H1 (cell line): ENCODE data around the gene CELF2. TPM values are rescaled to one million over a fixed set of nuclear protein-coding genes. Genes with fewer than 3 reads are reported as not detected.

ENCODE experiments used
- CTCF ChIA-PET: fragments of 300-600 bp; sonication (Branson Sonifier 250); formaldehyde crosslinking; loops from one replicate; lab custom pipeline; 2021; ENCODE audit not compliant: partially characterized antibody; lab: Charles Lee
- POLR2A ChIA-PET: fragments of 300-600 bp; sonication (Branson Sonifier 250); formaldehyde crosslinking; loops from one replicate; lab custom pipeline; 2021; ENCODE audit warnings: inconsistent platforms; ENCODE audit not compliant: partially characterized antibody; lab: Charles Lee
- DNase-seq, 2 experiments: peaks; one replicate each; pipeline versions ENCODE4 v3.0.0 to v3.0.0-alpha.2; 2010 to 2022; ENCODE audit warnings: low spot score in 2 of 2, low read depth in 1 of 2, mixed read lengths in 1 of 2
- FAIRE-seq: peaks from 2 replicates; lab custom pipeline; 2011; peaks lifted over from hg19 to GRCh38; lab: Jason Lieb, UNC
- H2AFZ ChIP-seq: 2 replicates; pipeline ENCODE4 v1.8.1; 2012; ENCODE audit warnings: low read length, inconsistent platforms
- H2AK5ac ChIP-seq: 2 replicates; pipeline ENCODE4 v1.6.1; 2013; ENCODE audit warnings: low read depth, low read length
- H2BK120ac ChIP-seq: replicated peaks from 2 replicates; pipeline ENCODE3; 2013; ENCODE audit warnings: low read depth, low read length, inconsistent platforms
- H2BK12ac ChIP-seq: 2 replicates; pipeline ENCODE4 v1.6.1; 2013; ENCODE audit warnings: low read depth, low read length
- H2BK15ac ChIP-seq: 2 replicates; pipeline ENCODE4 v1.6.1; 2013; ENCODE audit warnings: low read length
- H2BK20ac ChIP-seq: 2 replicates; pipeline ENCODE4 v1.6.1; 2013; ENCODE audit warnings: low read length
- H2BK5ac ChIP-seq: 2 replicates; pipeline ENCODE4 v1.6.1; 2013; ENCODE audit warnings: low read depth, low read length
- H3K14ac ChIP-seq: 2 replicates; pipeline ENCODE4 v1.6.1; 2013; ENCODE audit warnings: inconsistent platforms; ENCODE audit not compliant: insufficient read length
- H3K18ac ChIP-seq: 2 replicates; pipeline ENCODE4 v1.6.1; 2013; ENCODE audit warnings: low read length; ENCODE audit errors: extremely low read depth
- H3K23ac ChIP-seq: 2 replicates; pipeline ENCODE4 v1.6.1; 2013; ENCODE audit warnings: inconsistent platforms; ENCODE audit not compliant: insufficient read length
- H3K23me2 ChIP-seq: 2 replicates; pipeline ENCODE4 v1.6.1; 2013; ENCODE audit warnings: low read depth, low read length
- H3K27ac ChIP-seq: 2 replicates; pipeline ENCODE4 v1.6.1; 2011; ENCODE audit warnings: low read depth, low read length, inconsistent platforms
- H3K27me3 ChIP-seq, 4 experiments: replicated peaks in 1 of 4; 1 replicate in 1 of 4; 2 replicates in 3 of 4; pipeline versions ENCODE4 v1.6.1 to v1.8.1; 2011 to 2013; ENCODE audit warnings: low read length in 3 of 4, mild to moderate bottlenecking in 3 of 4, inconsistent platforms in 2 of 4, mixed read lengths in 2 of 4, moderate library complexity in 1 of 4; ENCODE audit not compliant: control insufficient read depth in 3 of 4, insufficient read depth in 3 of 4; ENCODE audit errors: extremely low read depth in 1 of 4
- H3K36me3 ChIP-seq, 4 experiments: 2 replicates each; pipeline versions ENCODE4 v1.6.1 to v1.8.1; 2011 to 2013; ENCODE audit warnings: mild to moderate bottlenecking in 4 of 4, low read length in 3 of 4, moderate library complexity in 2 of 4, control low read depth in 1 of 4, inconsistent platforms in 1 of 4; ENCODE audit not compliant: insufficient read depth in 4 of 4, control insufficient read depth in 2 of 4
- H3K4ac ChIP-seq: replicated peaks from 2 replicates; pipeline ENCODE3; 2013; ENCODE audit warnings: low read length, low read depth, mixed read lengths, inconsistent platforms; ENCODE audit not compliant: insufficient read length
- H3K4me1 ChIP-seq, 4 experiments: replicated peaks in 1 of 4; 1 replicate in 1 of 4; 2 replicates in 3 of 4; pipeline versions ENCODE4 v1.6.1 to v1.8.1; 2011 to 2013; ENCODE audit warnings: low read length in 3 of 4, inconsistent platforms in 2 of 4, mixed read lengths in 1 of 4; ENCODE audit not compliant: insufficient read depth in 4 of 4, control insufficient read depth in 3 of 4
- H3K4me2 ChIP-seq, 2 experiments: 2 replicates each; pipeline versions ENCODE4 v1.6.1 to v1.8.1; 2011 to 2013; ENCODE audit warnings: low read depth in 2 of 2, low read length in 2 of 2, control low read depth in 1 of 2, inconsistent platforms in 1 of 2, mild to moderate bottlenecking in 1 of 2; ENCODE audit not compliant: insufficient read depth in 1 of 2
- H3K4me3 ChIP-seq, 4 experiments: fragments of 200-600, 300-600 bp in 1 of 4; sonication (generic), shearing (Covaris generic), sonication (Bioruptor Twin) in 1 of 4; 2 replicates each; pipeline versions ENCODE4 v1.5.1 to v1.8.1; 2011 to 2016; ENCODE audit warnings: low read length in 4 of 4, low read depth in 3 of 4, control low read depth in 2 of 4, inconsistent platforms in 2 of 4, mild to moderate bottlenecking in 2 of 4, mixed read lengths in 1 of 4, moderate library complexity in 1 of 4; ENCODE audit not compliant: insufficient read depth in 2 of 4; ENCODE audit errors: extremely low read depth in 1 of 4
- H3K56ac ChIP-seq: replicated peaks from 2 replicates; pipeline ENCODE3; 2013; ENCODE audit warnings: low read depth, mild to moderate bottlenecking, mixed read lengths, low read length, inconsistent platforms; ENCODE audit not compliant: insufficient read length
- H3K79me1 ChIP-seq: 2 replicates; pipeline ENCODE4 v1.6.1; 2013; ENCODE audit warnings: low read depth, low read length, control low read depth
- H3K79me2 ChIP-seq, 2 experiments: 2 replicates each; pipeline versions ENCODE4 v1.6.1 to v1.8.1; 2012 to 2013; ENCODE audit warnings: low read length in 2 of 2, mild to moderate bottlenecking in 2 of 2, inconsistent platforms in 1 of 2; ENCODE audit not compliant: insufficient read depth in 2 of 2, control insufficient read depth in 1 of 2
- H3K9ac ChIP-seq, 4 experiments: replicated peaks in 1 of 4; 1 replicate in 1 of 4; 2 replicates in 3 of 4; pipeline versions ENCODE4 v1.6.1 to v1.8.1; 2011 to 2013; ENCODE audit warnings: low read depth in 3 of 4, low read length in 3 of 4, control low read depth in 2 of 4, mild to moderate bottlenecking in 2 of 4, moderate library complexity in 2 of 4, inconsistent platforms in 1 of 4; ENCODE audit errors: extremely low read depth in 1 of 4
- H3K9me3 ChIP-seq, 2 experiments: 2 replicates each; pipeline versions ENCODE4 v1.6.1 to v1.8.1; 2012 to 2013; ENCODE audit warnings: mild to moderate bottlenecking in 2 of 2, moderate library complexity in 2 of 2, control low read depth in 1 of 2, inconsistent platforms in 1 of 2, low read depth in 1 of 2, low read length in 1 of 2, mixed read lengths in 1 of 2; ENCODE audit not compliant: insufficient read depth in 2 of 2
- H4K20me1 ChIP-seq, 2 experiments: replicated peaks in 1 of 2; 2 replicates each; pipeline versions ENCODE3 to v1.8.1; 2011 to 2013; ENCODE audit warnings: inconsistent platforms in 2 of 2, low read length in 2 of 2, mild to moderate bottlenecking in 1 of 2; ENCODE audit not compliant: insufficient read depth in 2 of 2, control insufficient read depth in 1 of 2
- H4K5ac ChIP-seq: 2 replicates; pipeline ENCODE4 v1.6.1; 2013; ENCODE audit warnings: low read length, low read depth, mixed read lengths, inconsistent platforms; ENCODE audit not compliant: insufficient read length
- H4K8ac ChIP-seq: 2 replicates; pipeline ENCODE4 v1.8.0; 2013; ENCODE audit warnings: mild to moderate bottlenecking, moderate library complexity, low read length, inconsistent platforms; ENCODE audit not compliant: insufficient read depth; ENCODE audit errors: extremely low read depth
- H4K91ac ChIP-seq: replicated peaks from 2 replicates; pipeline ENCODE3; 2013; ENCODE audit warnings: low read length, mixed read lengths, inconsistent platforms; ENCODE audit not compliant: insufficient read length
- BCL11A ChIP-seq, 2 experiments: IDR thresholded peaks; one replicate each; pipeline ENCODE4 v1.6.1; 2011; ENCODE audit warnings: low read depth in 2 of 2, low read length in 2 of 2, mild to moderate bottlenecking in 2 of 2
- CEBPB ChIP-seq: IDR thresholded peaks from 2 replicates; pipeline ENCODE4 v1.6.1; 2012; ENCODE audit warnings: low read depth, low read length
- FOSL1 ChIP-seq: IDR thresholded peaks from 2 replicates; pipeline ENCODE4 v1.6.1; 2011; ENCODE audit warnings: mild to moderate bottlenecking, low read depth, low read length, moderate library complexity; ENCODE audit not compliant: insufficient read depth
- SIN3A ChIP-seq, 2 experiments: IDR thresholded peaks in 1 of 2; conservative IDR thresholded peaks in 1 of 2; 2 replicates each; pipeline ENCODE4 v1.6.1; 2011 to 2012; ENCODE audit warnings: low read length in 2 of 2, improper control_type of control experiment in 1 of 2, low read depth in 1 of 2, mild to moderate bottlenecking in 1 of 2
- SIRT6 ChIP-seq: IDR thresholded peaks from one replicate; pipeline ENCODE4 v1.7.1; 2012; ENCODE audit warnings: low read length, inconsistent platforms
- SP2 ChIP-seq: IDR thresholded peaks from 2 replicates; pipeline ENCODE4 v1.6.1; 2012; ENCODE audit warnings: mild to moderate bottlenecking, low read length, inconsistent platforms
- SUZ12 ChIP-seq: fragments of 200-600 bp; sonication (generic); IDR thresholded peaks from 2 replicates; pipeline ENCODE4 v1.6.1; 2012; ENCODE audit warnings: mild to moderate bottlenecking, inconsistent platforms, low read length, moderate library complexity, mixed read lengths
- TBP ChIP-seq: IDR thresholded peaks from 2 replicates; pipeline ENCODE4 v1.6.1; 2011; ENCODE audit warnings: low read depth, low read length, improper control_type of control experiment
- TCF12 ChIP-seq: IDR thresholded peaks from 2 replicates; pipeline ENCODE4 v1.6.1; 2011; ENCODE audit warnings: low read depth, mild to moderate bottlenecking, low read length
- ZNF274 ChIP-seq: IDR thresholded peaks from 2 replicates; pipeline ENCODE4 v1.7.0; 2012; ENCODE audit warnings: low read length, borderline replicate concordance; ENCODE audit errors: extremely low read depth
- WGBS, 2 experiments: shearing (Covaris generic) in 1 of 2; methylation state at CpG; one replicate each; pipeline versions ENCODE4 v1.1.6 to v1.1.7; 2013 to 2015; ENCODE audit warnings: low lambda C conversion rate in 2 of 2, mixed read lengths in 2 of 2, inconsistent platforms in 1 of 2, low coverage in 1 of 2, missing lambda C conversion rate in 1 of 2; ENCODE audit not compliant: insufficient replicate concordance in 2 of 2, insufficient coverage in 1 of 2, insufficient read length in 1 of 2; ENCODE audit errors: extremely low coverage in 1 of 2, missing lambda C conversion rate in 1 of 2; 5-methylcytosine and 5-hydroxymethylcytosine counted together
- polyA plus RNA-seq, 7 experiments: library from polyadenylated mRNA; depleted of rRNA in 3 of 7; stranded (reverse) in 5 of 7; unstranded in 2 of 7; fragments of >200 nt in 5 of 7; fragments of 200-250 nt in 2 of 7; gene quantifications; 1 replicate in 5 of 7; 2 replicates in 1 of 7; 4 replicates in 1 of 7; pipeline versions ENCODE4 v1.2.1 to v1.2.3, GENCODE V29; 2011 to 2013; ENCODE audit warnings: missing spikeins in 2 of 7, mixed read lengths in 2 of 7
- total RNA-seq: library from RNA; stranded (reverse); fragmentation: NEBNext Ultra II Directional; extraction: Animal tissue kit (Norgen Biotek cat#: 25700); gene quantifications from 2 replicates; pipeline ENCODE4 v1.2.1, GENCODE V29; 2021

Gene CELF2
- total and polyA plus RNA-seq, 2 of the 8 experiments (the other 6 are each of a cell fraction or from before 2014, with no cell fraction given), result 18.3 to 22.7 TPM

DNA sequence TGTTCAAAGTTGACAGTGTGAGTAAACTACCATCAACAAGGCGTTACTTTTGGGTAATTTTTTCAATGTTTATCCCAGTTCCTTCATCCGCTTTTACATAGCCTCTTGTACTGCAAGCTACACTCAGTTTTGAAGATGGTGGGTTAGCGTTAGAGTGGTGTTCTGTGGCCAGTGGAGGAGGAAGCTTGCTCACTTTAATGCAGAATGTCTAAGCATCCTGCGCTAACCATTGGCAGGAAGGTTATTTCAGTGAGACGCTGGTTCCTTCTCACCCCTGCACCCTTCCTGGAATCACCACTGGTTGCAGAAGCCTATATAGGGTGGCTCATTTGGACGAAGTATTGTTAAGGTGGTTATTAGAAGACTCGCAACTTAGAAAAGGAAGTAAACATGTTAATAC, 159.1 kb downstream of the CELF2 start:
- Histone ChIP-seq H3K56ac (no peak overlapping the region), H2BK120ac (no peak overlapping the region), H3K4me3 (no peak overlapping the region), H3K18ac (no peak overlapping the region), H3K4me1 (no peaks in the 10 kb centered on the region; a peak in 2 of 7 replicates), H2BK15ac (no peak overlapping the region), H3K9me3 (no peaks in the 10 kb centered on the region), H2BK5ac (no peak overlapping the region), H3K14ac (no peak overlapping the region), H4K5ac (no peak overlapping the region), H3K79me1 (no peaks in the 10 kb centered on the region), H3K36me3 (no peaks in the 10 kb centered on the region; a peak in 1 of 8 replicates), H2AK5ac (no peak overlapping the region), H4K20me1 (no peaks in the 10 kb centered on the region), H2AFZ (no peak overlapping the region), H3K4ac (no peak overlapping the region), H2BK12ac (no peak overlapping the region), H3K23ac (no peak overlapping the region), H4K8ac (no peak overlapping the region), H2BK20ac (no peak overlapping the region), H3K79me2 (no peaks in the 10 kb centered on the region; a peak in 1 of 4 replicates), H3K27me3 (no peaks in the 10 kb centered on the region), H3K23me2 (no peaks in the 10 kb centered on the region), H3K9ac (no peak overlapping the region), H4K91ac (no peak overlapping the region), H3K4me2 (no peak overlapping the region), H3K27ac (no peak overlapping the region)
- WGBS, 2 experiments, result 91% methylated on average over 7 of the region's 7 CpGs; no CpG with 5 or more reads in 1 of the 2 experiments
- ChIA-PET POLR2A (no interaction called here), CTCF (no interaction called here)
- DNase-seq (no peak), FAIRE-seq (no peak)
- TF ChIP-seq SUZ12 (no peak), SIRT6 (no peak), BCL11A (IDR thresholded peaks at IDR 0.05; ENCODE audit: low read depth in 2 of 2, low read length in 2 of 2) (no peak), SIN3A (conservative IDR thresholded peaks at IDR 0.05 in 1 of 2, IDR thresholded peaks at IDR 0.05 in 1 of 2; ENCODE audit: low read depth in 1 of 2, low read length in 2 of 2) (no peak), SP2 (no peak), CEBPB (no peak), TCF12 (no peak), TBP (no peak), ZNF274 (no peak), FOSL1 (no peak)
